ENCODE data around the gene TRRAP.

TRRAP gene

GRCh38 chr7:98990356-98990755 lies 112.0 kb downstream of the TRRAP start:
- DNase-seq (ENCODE audit: low read depth in 3 of 3) = no peak

- DNase-seq (ENCODE audit: low read depth in 3 of 3) = no peak
Observed at GRCh38 chr7:98991141-98991540, 112.8 kb downstream of the TRRAP start.

- DNase-seq (ENCODE audit: low read depth in 3 of 3) = no peak
Observed at GRCh38 chr7:98992076-98992475, 113.7 kb downstream of the TRRAP start.

GRCh38 chr7:98993024-98993897 lies 114.9 kb downstream of the TRRAP start:
- DNase-seq (ENCODE audit: low read depth in 3 of 3) = no peak

- DNase-seq (ENCODE audit: low read depth in 3 of 3) = no peak
Observed at GRCh38 chr7:98994046-98994944, 116.0 kb downstream of the TRRAP start.

GRCh38 chr7:98995111-98995510 lies 116.8 kb downstream of the TRRAP start:
- no peak for DNase-seq (ENCODE audit: low read depth in 3 of 3)

GRCh38 chr7:98995523-98996149 lies 117.3 kb downstream of the TRRAP start:
- DNase-seq (ENCODE audit: low read depth in 3 of 3) = no peak

- no peak for DNase-seq (ENCODE audit: low read depth in 3 of 3)
Observed at GRCh38 chr7:98996150-98996552, 117.8 kb downstream of the TRRAP start.

- DNase-seq (ENCODE audit: low read depth in 3 of 3) = no peak
Observed at GRCh38 chr7:98997846-98998245, 119.5 kb downstream of the TRRAP start.

DNA sequence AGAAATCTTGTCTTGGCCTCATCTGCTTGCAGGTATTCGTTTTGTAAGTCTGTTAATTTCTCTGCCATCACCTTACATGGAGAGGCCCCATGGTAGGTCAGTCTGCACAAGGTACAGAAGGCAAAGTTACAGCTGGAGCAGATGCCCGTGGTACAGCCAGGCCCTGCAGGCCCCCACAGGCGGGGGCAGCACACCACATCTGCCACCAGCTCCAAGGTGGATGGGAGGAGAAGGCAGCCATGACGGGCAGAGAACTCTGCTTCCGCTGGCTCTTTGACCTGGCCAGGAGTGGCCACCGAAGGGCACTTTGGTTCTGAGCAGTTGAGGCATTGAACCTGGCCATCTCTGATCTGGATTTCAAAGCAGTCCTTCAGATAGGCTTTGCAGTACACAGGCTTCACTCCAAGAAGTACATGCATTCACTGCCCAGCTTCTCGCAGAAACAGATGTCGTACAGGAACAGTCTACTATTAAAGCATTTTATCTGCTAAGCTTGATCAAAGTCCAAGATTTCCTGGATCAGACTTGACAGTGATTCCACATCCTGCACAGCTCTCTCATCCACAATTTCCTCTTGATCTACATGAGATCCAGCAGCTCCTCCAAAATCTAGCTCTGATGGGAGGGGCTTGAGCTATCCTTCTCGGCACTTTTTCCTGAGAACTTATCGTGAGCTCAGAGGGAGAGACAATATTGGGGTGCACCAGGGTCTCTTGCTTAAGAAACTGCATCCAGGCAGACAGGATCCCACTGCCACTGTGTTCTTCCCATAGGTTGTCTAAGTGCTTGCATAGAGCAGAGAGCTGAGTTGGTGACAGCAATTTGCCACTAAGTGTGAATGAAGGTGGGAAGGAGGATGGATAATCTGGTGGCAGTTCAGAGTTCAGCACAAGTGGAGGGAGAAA lies 120.7 kb downstream of the TRRAP start:
- no peak for DNase-seq (ENCODE audit: low read depth in 3 of 3)

- no peak for DNase-seq (ENCODE audit: low read depth in 3 of 3)
Observed at GRCh38 chr7:99000196-99000903, 122.0 kb downstream of the TRRAP start.

DNA sequence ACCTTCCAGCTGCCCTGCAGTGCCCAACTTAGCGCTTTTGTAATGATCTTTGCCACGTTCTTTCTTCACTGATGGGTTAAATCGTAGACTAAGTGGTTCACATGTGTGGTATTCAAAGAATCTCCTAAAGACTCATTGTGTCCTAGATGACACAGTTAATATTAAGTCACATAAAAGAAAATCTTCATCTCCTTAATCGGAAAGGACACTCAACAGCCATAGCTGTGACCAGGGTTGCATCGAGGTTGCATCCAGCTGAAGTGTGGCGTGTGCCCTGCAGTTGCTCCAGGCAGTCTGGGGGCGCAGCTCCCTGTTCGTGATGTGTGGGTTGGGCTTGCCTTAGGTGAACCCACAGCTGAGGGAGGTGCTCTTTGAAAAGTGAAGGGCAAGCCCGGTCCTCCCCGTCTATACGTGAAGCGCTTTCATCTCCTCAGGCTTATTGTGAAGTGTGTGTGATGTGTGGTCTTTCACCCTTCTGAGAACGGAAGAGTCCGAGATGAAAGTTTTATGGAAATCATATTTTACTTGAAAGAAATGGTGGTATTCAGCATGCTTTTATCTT lies 122.7 kb downstream of the TRRAP start:
- DNase-seq (ENCODE audit: low read depth in 3 of 3) = no peak

DNA sequence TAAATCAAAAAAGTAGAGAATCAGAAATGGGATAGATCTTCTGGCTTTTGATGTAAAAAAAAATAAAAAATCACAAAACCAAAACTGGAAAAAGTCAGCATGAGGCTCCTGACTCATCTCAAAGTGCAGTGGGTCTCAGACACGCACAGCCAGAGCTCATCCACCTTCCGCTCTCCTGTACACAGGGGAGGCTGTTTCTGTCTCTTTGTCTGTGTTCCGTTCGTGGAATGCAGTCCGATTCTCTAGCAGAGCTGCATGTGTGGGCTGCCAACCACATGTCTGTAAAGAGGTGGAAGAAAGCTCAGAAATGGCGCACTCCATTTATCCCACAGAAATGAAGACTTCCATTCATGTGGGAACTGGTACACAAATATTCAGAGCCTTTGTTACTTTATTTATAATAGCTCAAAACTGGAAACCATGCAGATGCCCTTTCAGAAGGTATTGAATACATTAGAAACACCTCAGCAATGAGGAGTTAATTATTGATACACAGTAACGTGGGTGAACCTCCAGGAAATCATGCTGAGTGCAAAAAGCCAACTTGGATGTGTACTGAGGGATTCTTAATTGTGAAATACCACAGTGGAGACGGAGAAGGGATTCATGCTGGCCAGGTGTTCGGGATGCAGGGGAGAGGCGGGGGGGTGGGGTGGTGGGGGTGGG lies 123.3 kb downstream of the TRRAP start:
- no peak for DNase-seq (ENCODE audit: low read depth in 3 of 3)

- DNase-seq (ENCODE audit: low read depth in 3 of 3) = no peak
Observed at GRCh38 chr7:99002148-99002826, 124.0 kb downstream of the TRRAP start.

GRCh38 chr7:99002827-99003212 lies 124.5 kb downstream of the TRRAP start:
- DNase-seq (ENCODE audit: low read depth in 3 of 3) = no peak

GRCh38 chr7:99003419-99003818 lies 125.1 kb downstream of the TRRAP start:
- DNase-seq (ENCODE audit: low read depth in 3 of 3) = no peak

DNA sequence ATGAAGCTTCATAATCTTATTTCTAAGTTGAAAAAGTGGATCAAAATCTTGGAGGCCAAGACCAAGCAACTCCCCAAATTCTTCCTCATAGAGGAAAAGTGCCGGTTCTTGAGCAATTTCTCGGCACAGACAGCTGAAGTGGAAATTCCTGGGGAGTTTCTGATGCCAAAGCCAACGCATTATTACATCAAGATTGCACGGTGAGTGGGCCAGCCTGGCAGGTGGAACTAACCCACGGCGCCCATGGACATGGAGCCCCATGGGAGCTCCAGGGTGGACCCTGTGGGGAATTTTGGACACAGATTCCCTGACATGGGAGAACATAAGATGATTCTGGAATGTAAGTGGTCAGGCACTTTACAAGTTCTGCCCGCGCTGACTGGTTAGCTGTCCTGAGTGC lies 125.9 kb downstream of the TRRAP start:
- DNase-seq (ENCODE audit: low read depth in 3 of 3) = no peak

DNA sequence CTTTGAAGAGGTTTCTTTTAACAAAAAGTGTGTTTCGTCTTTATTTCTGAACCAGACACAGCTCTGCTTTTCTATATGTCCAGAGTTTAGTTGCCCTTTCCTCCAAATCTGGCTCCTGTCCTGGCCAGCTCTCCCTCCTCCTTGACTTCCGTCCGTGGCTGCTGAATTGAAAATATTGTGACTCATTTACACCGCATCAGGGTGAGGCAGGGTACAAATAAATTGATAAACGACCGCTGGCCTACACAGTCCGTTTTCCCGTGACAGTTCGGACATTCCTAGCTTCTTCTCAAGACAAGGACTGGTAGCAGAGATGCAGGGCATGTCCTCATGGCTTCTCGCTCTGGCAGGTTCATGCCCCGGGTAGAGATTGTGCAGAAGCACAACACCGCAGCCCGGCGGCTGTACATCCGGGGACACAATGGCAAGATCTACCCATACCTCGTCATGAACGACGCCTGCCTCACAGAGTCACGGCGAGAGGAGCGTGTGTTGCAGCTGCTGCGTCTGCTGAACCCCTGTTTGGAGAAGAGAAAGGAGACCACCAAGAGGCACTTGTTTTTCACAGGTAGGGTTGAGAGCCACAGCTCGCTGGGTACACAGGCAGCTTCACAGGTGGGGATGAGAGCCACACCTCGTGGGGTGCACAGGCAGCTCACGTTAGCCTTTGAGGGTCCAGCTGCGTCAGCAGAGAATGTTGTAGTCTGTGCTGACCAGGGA lies 126.6 kb downstream of the TRRAP start:
- DNase-seq (ENCODE audit: low read depth in 3 of 3) = no peak
